Ascending aorta (tissue), 2 donors: ENCODE results near the gene TICRR. TPM values are rescaled to one million over a fixed set of nuclear protein-coding genes. Genes with fewer than 3 reads are reported as not detected.

Experiments used
- DNase-seq, 2 donors: peaks; one replicate each; pipeline ENCODE4 v3.0.0-alpha.2; 2019; ENCODE audit warnings: low spot score in 2 of 2
- H3K27ac ChIP-seq, 2 donors: fragments of 200-600 bp; sonication (generic); one replicate each; pipeline ENCODE4 v1.5.1; 2016 to 2017; ENCODE audit warnings: mild to moderate bottlenecking in 1 of 2
- H3K27me3 ChIP-seq: fragments of 200-600 bp; sonication (generic); one replicate; pipeline ENCODE4 v1.5.1; 2017
- H3K36me3 ChIP-seq, 2 donors: fragments of 200-600 bp; sonication (generic); one replicate each; pipeline ENCODE4 v1.5.1; 2016
- H3K4me1 ChIP-seq, 2 donors: fragments of 200-600 bp; sonication (generic); one replicate each; pipeline ENCODE4 v1.5.1; 2016 to 2017; ENCODE audit warnings: mild to moderate bottlenecking in 1 of 2
- H3K4me3 ChIP-seq, 2 donors: fragments of 200-600 bp; sonication (generic); one replicate each; pipeline ENCODE4 v1.5.1; 2016 to 2017; ENCODE audit warnings: mild to moderate bottlenecking in 1 of 2
- H3K9me3 ChIP-seq, 2 donors: fragments of 200-600 bp; sonication (generic); one replicate each; pipeline ENCODE4 v1.5.1; 2016
- CTCF ChIP-seq, 3 experiments: fragments of 200-600 bp in 2 of 3; fragments of 450-650 bp in 1 of 3; sonication (generic) in 2 of 3; IDR thresholded peaks; one replicate each; pipeline ENCODE4 v1.5.1; 2016 to 2019; ENCODE audit warnings: antibody characterized with exemption in 3 of 3, mild to moderate bottlenecking in 1 of 3, moderate library complexity in 1 of 3
- intact Hi-C: fragments of 100-400 bp; cut with DNase I; formaldehyde crosslinking; loops from one replicate; pipeline ENCODE4 v1.15.1; 2023
- total RNA-seq: library from RNA; depleted of rRNA; stranded (reverse); fragments of >200 nt; gene quantifications from one replicate; pipeline ENCODE4 v1.1.0, GENCODE V29; 2016

Gene TICRR
- total RNA-seq, 1 donor from 2014 or later, result not detected

GRCh38 chr15:89656116-89656815, 81.0 kb downstream of the TICRR start:
- H3K27ac ChIP-seq, result peak overlapping the region in 1 of 2 donors; percentile 83
- TF ChIP-seq CTCF (IDR thresholded peaks at IDR 0.05), result no peak
- H3K9me3 ChIP-seq, result no peaks in the 10 kb centered on the region
- no peak for DNase-seq
- H3K36me3 ChIP-seq, result peaks cover 4 to 10% of the 10 kb centered on the region in 2 donors
- H3K4me1 ChIP-seq, result peaks cover 3 to 7% of the 10 kb centered on the region in 2 donors
- intact Hi-C loops, result no loop called here
- no peaks in the 10 kb centered on the region for H3K27me3 ChIP-seq
- no peak overlapping the region for H3K4me3 ChIP-seq

- Histone ChIP-seq H3K27ac (no peak overlapping the region), H3K4me3 (no peak overlapping the region), H3K4me1 (peaks cover 8 to 18% of the 10 kb centered on the region in 2 donors), H3K36me3 (no peaks in the 10 kb centered on the region), H3K9me3 (no peaks in the 10 kb centered on the region), H3K27me3 (no peaks in the 10 kb centered on the region)
- DNase-seq, result no peak
- no peak for TF ChIP-seq CTCF (IDR thresholded peaks at IDR 0.05)
- intact Hi-C loops, result no loop called here
Observed at GRCh38 chr15:89657686-89658200, 82.5 kb downstream of the TICRR start.

- TF ChIP-seq CTCF (IDR thresholded peaks at IDR 0.05), result no peak
- Histone ChIP-seq H3K27ac (no peak overlapping the region), H3K4me1 (peaks cover 11 to 22% of the 10 kb centered on the region in 2 donors), H3K9me3 (no peaks in the 10 kb centered on the region), H3K27me3 (no peaks in the 10 kb centered on the region), H3K4me3 (no peak overlapping the region), H3K36me3 (no peaks in the 10 kb centered on the region)
- intact Hi-C loops, result no loop called here
- no peak for DNase-seq
Observed at GRCh38 chr15:89659295-89659694, 84.0 kb downstream of the TICRR start.

GRCh38 chr15:89660556-89660955, 85.3 kb downstream of the TICRR start:
- Histone ChIP-seq H3K4me1 (peaks cover 8 to 21% of the 10 kb centered on the region in 2 donors), H3K36me3 (no peaks in the 10 kb centered on the region), H3K27me3 (no peaks in the 10 kb centered on the region), H3K9me3 (no peaks in the 10 kb centered on the region), H3K27ac (peak overlapping the region in 1 of 2 donors; percentile 19), H3K4me3 (no peak overlapping the region)
- intact Hi-C loops, result loop anchor here (10.0 kb wide), 2 partner anchors 444 to 574 kb away; partner anchors contain the start of genes CIB1, GDPGP1 and IDH2
- no peak for TF ChIP-seq CTCF (IDR thresholded peaks at IDR 0.05)
- no peak for DNase-seq

- peak in 1 of 2 donors; percentile 92 for DNase-seq
- no peaks in the 10 kb centered on the region for H3K27me3 ChIP-seq
- no peaks in the 10 kb centered on the region for H3K36me3 ChIP-seq
- no peaks in the 10 kb centered on the region for H3K9me3 ChIP-seq
- intact Hi-C loops, result loop anchor here (10.0 kb wide), 2 partner anchors 442 to 572 kb away; partner anchors contain the start of genes CIB1, GDPGP1 and IDH2
- H3K27ac ChIP-seq, result peak overlapping the region; percentile 85 to 96
- H3K4me3 ChIP-seq, result peak overlapping the region; percentile 13 to 31
- H3K4me1 ChIP-seq, result peaks cover 8 to 20% of the 10 kb centered on the region in 2 donors
- TF ChIP-seq CTCF (IDR thresholded peaks at IDR 0.05), result no peak
Observed at GRCh38 chr15:89662893-89663626, 87.8 kb downstream of the TICRR start.
